Gastrocnemius medialis (tissue), 4 donors: Measurements from ENCODE around the gene AK5. TPM values are rescaled to one million over a fixed set of nuclear protein-coding genes. Genes with fewer than 3 reads are reported as not detected.

ENCODE experiments used
- ATAC-seq, 2 donors: fragments of 150-250 bp; one replicate each; pipeline ENCODE4 v1.9.1; 2016
- DNase-seq, 2 donors: peaks; one replicate each; pipeline ENCODE4 v3.0.0-alpha.2; 2019
- H3K27ac ChIP-seq, 4 donors: fragments of 200-600 bp; sonication (generic); 1 replicate in 1 of 4; 2 replicates in 3 of 4; pipeline ENCODE4 v1.5.1; 2016 to 2018; ENCODE audit warnings: mild to moderate bottlenecking in 2 of 4, moderate library complexity in 1 of 4
- H3K27me3 ChIP-seq, 3 donors: fragments of 200-600 bp; sonication (generic) in 2 of 3; 1 replicate in 1 of 3; 2 replicates in 2 of 3; pipeline versions ENCODE4 v1.5.1 to v1.6.0; 2016 to 2019; ENCODE audit warnings: mild to moderate bottlenecking in 1 of 3, moderate library complexity in 1 of 3
- H3K36me3 ChIP-seq, 2 donors: fragments of 200-600 bp; sonication (generic) in 1 of 2; one replicate each; pipeline ENCODE4 v1.5.1; 2017 to 2018
- H3K4me1 ChIP-seq, 2 donors: fragments of 200-600 bp; sonication (generic) in 1 of 2; one replicate each; pipeline ENCODE4 v1.5.1; 2016 to 2017; ENCODE audit warnings: mild to moderate bottlenecking in 2 of 2
- H3K4me3 ChIP-seq, 4 donors: fragments of 200-600 bp; sonication (generic) in 3 of 4; 1 replicate in 1 of 4; 2 replicates in 3 of 4; pipeline ENCODE4 v1.5.1; 2016 to 2019; ENCODE audit warnings: mild to moderate bottlenecking in 2 of 4
- H3K9me3 ChIP-seq, 3 donors: fragments of 200-600 bp; sonication (generic) in 2 of 3; 1 replicate in 1 of 3; 2 replicates in 2 of 3; pipeline ENCODE4 v1.5.1; 2016 to 2019
- POLR2A ChIP-seq, 2 donors: fragments of 450-650 bp; IDR thresholded peaks; one replicate each; pipeline ENCODE4 v1.6.1; 2017; ENCODE audit warnings: antibody characterized with exemption in 2 of 2, mild to moderate bottlenecking in 2 of 2, moderate library complexity in 2 of 2
- in situ Hi-C, 4 donors: fragments of 200-750 bp; cut with MboI; loops; one replicate each; pipeline versions ENCODE4 v1.15.0 to v1.8.0; 2017; ENCODE audit warnings: low sequenced_read_pairs in 4 of 4
- intact Hi-C: fragments of 100-400 bp; cut with DNase I; formaldehyde crosslinking; loops from one replicate; pipeline ENCODE4 v1.15.1; 2023; ENCODE audit warnings: low total_unique reads
- total RNA-seq, 4 donors: library from RNA; depleted of rRNA; stranded (reverse); fragments of >200 nt; gene quantifications; one replicate each; pipeline versions ENCODE4 v1.1.0 to v1.2.3, GENCODE V29; 2016
- TF ChIP-seq, protein P1 (sequence below), 5 experiments: fragments of 450-650 bp in 3 of 5; fragments of 200-600 bp in 2 of 5; sonication (generic) in 2 of 5; IDR thresholded peaks in 4 of 5; conservative IDR thresholded peaks in 1 of 5; 1 replicate in 4 of 5; 2 replicates in 1 of 5; pipeline ENCODE4 v1.5.1; 2016 to 2019; ENCODE audit warnings: antibody characterized with exemption in 5 of 5, mild to moderate bottlenecking in 3 of 5, moderate library complexity in 3 of 5

The AK5 gene
- total RNA-seq, 4 donors from 2014 or later = 0.07 to 1.8 TPM; not detected in 2

DNA sequence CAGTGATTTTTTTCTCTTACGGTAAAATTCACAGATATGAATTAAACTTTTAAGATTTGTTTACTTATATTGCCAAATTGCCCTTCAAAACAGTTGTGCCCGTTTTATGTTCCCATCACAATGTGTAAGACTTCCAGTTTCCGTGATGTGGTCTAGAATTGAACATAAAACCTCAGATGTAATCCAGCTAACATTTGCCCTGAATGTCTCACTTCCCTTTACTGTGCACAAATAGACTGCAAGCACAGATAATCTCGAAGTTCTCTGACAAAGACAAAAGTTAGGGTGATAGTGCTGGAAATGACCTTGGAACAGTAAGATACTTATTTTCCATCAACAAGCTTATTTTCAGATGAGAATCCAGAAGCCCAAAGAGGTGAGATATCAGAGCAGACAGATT, 223.2 kb downstream of the AK5 start:
- Histone ChIP-seq H3K4me1 (no peaks in the 10 kb centered on the region), H3K36me3 (no peaks in the 10 kb centered on the region), H3K9me3 (no peaks in the 10 kb centered on the region), H3K27me3 (no peaks in the 10 kb centered on the region), H3K27ac (no peak overlapping the region), H3K4me3 (no peak overlapping the region)
- intact Hi-C loops = no loop called here
- in situ Hi-C loops = no loop called here
- DNase-seq (no peak), ATAC-seq (no peak)
- TF ChIP-seq, protein P1, sequence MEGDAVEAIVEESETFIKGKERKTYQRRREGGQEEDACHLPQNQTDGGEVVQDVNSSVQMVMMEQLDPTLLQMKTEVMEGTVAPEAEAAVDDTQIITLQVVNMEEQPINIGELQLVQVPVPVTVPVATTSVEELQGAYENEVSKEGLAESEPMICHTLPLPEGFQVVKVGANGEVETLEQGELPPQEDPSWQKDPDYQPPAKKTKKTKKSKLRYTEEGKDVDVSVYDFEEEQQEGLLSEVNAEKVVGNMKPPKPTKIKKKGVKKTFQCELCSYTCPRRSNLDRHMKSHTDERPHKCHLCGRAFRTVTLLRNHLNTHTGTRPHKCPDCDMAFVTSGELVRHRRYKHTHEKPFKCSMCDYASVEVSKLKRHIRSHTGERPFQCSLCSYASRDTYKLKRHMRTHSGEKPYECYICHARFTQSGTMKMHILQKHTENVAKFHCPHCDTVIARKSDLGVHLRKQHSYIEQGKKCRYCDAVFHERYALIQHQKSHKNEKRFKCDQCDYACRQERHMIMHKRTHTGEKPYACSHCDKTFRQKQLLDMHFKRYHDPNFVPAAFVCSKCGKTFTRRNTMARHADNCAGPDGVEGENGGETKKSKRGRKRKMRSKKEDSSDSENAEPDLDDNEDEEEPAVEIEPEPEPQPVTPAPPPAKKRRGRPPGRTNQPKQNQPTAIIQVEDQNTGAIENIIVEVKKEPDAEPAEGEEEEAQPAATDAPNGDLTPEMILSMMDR (IDR thresholded peaks at IDR 0.05 in 4 of 5, conservative IDR thresholded peaks at IDR 0.05 in 1 of 5) = no peak
- no peak for TF ChIP-seq POLR2A (IDR thresholded peaks at IDR 0.05)

DNA sequence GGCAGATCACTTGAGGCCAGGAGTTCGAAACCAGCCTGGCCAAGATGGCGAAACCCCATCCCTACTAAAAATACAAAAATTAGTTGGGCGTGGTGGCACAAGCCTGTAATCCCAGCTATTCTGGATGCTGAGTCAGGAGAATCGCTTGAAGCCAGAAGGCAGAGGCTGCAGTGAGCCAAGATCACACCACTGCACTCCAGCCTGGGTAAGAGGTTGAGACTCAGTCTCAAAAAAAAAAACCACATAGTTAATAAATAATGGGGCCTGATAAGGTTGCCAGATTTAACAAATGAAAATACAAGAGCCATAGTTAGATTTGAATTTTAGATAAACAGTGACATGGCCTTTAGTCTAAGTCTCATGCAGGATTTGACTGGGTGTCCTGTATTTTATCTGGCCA, 225.0 kb downstream of the AK5 start:
- Histone ChIP-seq H3K36me3 (no peaks in the 10 kb centered on the region), H3K9me3 (no peaks in the 10 kb centered on the region), H3K27me3 (no peaks in the 10 kb centered on the region), H3K4me3 (no peak overlapping the region), H3K4me1 (no peaks in the 10 kb centered on the region), H3K27ac (no peak overlapping the region)
- TF ChIP-seq POLR2A (IDR thresholded peaks at IDR 0.05) = no peak
- TF ChIP-seq, protein P1 (IDR thresholded peaks at IDR 0.05 in 4 of 5, conservative IDR thresholded peaks at IDR 0.05 in 1 of 5) = no peak
- in situ Hi-C loops (no loop called here), intact Hi-C loops (no loop called here)
- ATAC-seq (no peak), DNase-seq (no peak)

DNA sequence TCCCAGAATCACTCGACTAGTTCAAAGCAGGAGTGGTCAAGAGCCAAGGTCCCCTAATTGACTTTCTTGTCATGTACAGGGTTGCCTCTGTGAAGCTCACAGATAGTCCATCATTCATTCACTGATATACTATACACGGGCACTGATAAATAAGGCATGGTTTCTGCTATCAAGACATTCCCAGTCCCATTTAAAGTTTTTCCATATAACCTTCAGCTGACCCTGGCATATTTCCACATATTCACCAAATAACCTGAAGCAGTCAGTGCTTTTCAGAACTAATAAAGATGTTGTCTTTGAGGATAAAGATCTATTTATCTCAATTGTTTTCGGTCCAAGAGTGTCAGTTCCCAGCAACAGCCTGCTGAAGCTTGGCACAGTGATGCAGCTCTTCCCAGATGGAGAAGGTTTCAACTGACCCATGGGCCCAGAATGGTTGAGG, 227.3 kb downstream of the AK5 start:
- no peaks in the 10 kb centered on the region for H3K4me1 ChIP-seq
- no peaks in the 10 kb centered on the region for H3K36me3 ChIP-seq
- H3K27me3 ChIP-seq = no peaks in the 10 kb centered on the region
- no peaks in the 10 kb centered on the region for H3K9me3 ChIP-seq
- DNase-seq (no peak), ATAC-seq (no peak)
- intact Hi-C loops (no loop called here), in situ Hi-C loops (no loop called here)
- H3K27ac ChIP-seq = no peak overlapping the region
- TF ChIP-seq, protein P1 (IDR thresholded peaks at IDR 0.05 in 4 of 5, conservative IDR thresholded peaks at IDR 0.05 in 1 of 5) = no peak
- no peak for TF ChIP-seq POLR2A (IDR thresholded peaks at IDR 0.05)
- H3K4me3 ChIP-seq = no peak overlapping the region

DNA sequence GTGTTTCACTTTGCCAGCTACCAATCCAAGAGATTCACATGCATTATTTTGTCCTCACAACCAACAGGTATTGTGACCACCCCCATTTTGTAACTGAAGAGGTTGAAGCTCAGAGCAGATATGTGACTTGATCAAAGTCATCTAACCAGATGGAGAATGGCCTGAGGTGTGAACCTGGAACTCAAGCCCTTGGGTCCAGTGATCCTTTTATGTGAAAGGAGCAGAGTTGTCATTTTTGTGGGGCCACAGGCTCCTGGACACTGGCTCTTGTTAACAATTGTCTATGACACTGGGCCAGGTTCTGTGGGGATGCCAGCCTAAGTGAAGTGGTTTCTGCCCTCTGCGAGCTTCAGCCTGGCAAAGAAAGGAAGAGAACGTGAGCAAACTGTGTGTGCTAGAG, 228.1 kb downstream of the AK5 start:
- intact Hi-C loops = no loop called here

More for the DNA sequence above, 228.1 kb downstream of the AK5 start:
- Histone ChIP-seq H3K27me3 (no peaks in the 10 kb centered on the region), H3K9me3 (no peaks in the 10 kb centered on the region), H3K4me3 (no peak overlapping the region), H3K4me1 (no peaks in the 10 kb centered on the region), H3K36me3 (no peaks in the 10 kb centered on the region), H3K27ac (no peak overlapping the region)
- DNase-seq (no peak), ATAC-seq (no peak)
- TF ChIP-seq, protein P1 (IDR thresholded peaks at IDR 0.05 in 4 of 5, conservative IDR thresholded peaks at IDR 0.05 in 1 of 5) = no peak
- TF ChIP-seq POLR2A (IDR thresholded peaks at IDR 0.05) = no peak
- in situ Hi-C loops = no loop called here
